SKM-1 treated with dmso at 0.1 percent for 144 hours (cell line): ENCODE results near the gene GAB2.

ENCODE experiments used
- DNase-seq: peaks from one replicate; lab custom pipeline; 2025; ENCODE audit not compliant: unreplicated experiment; lab: John Stamatoyannopoulos, UW

Gene GAB2

GRCh38 chr11:78400702-78401101, 16.9 kb downstream of the GAB2 start:
- no peak for DNase-seq

GRCh38 chr11:78400116-78400515, 17.5 kb downstream of the GAB2 start:
- DNase-seq, result no peak

GRCh38 chr11:78399136-78399535, 18.5 kb downstream of the GAB2 start:
- no peak for DNase-seq

GRCh38 chr11:78398715-78399114, 18.9 kb downstream of the GAB2 start:
- no peak for DNase-seq

GRCh38 chr11:78397398-78397797, 20.2 kb downstream of the GAB2 start:
- DNase-seq, result peak; percentile 37

- DNase-seq, result no peak
These were observed 22.0 kb downstream of the GAB2 start for GRCh38 chr11:78395597-78395996.

- no peak for DNase-seq
These were observed 24.8 kb downstream of the GAB2 start for GRCh38 chr11:78392854-78393253.

GRCh38 chr11:78391424-78391823, 26.2 kb downstream of the GAB2 start:
- DNase-seq, result no peak

- peak; percentile 63 for DNase-seq
These were observed 26.8 kb downstream of the GAB2 start for GRCh38 chr11:78390809-78391208.

- DNase-seq, result no peak
These were observed 31.2 kb downstream of the GAB2 start for GRCh38 chr11:78386215-78386941.

- DNase-seq, result no peak
These were observed 32.4 kb downstream of the GAB2 start for GRCh38 chr11:78385205-78385604.

GRCh38 chr11:78384231-78384630, 33.4 kb downstream of the GAB2 start:
- no peak for DNase-seq

- no peak for DNase-seq
These were observed 35.8 kb downstream of the GAB2 start for GRCh38 chr11:78381865-78382264.

GRCh38 chr11:78380615-78381051, 37.0 kb downstream of the GAB2 start:
- DNase-seq, result no peak

- DNase-seq, result no peak
These were observed 38.5 kb downstream of the GAB2 start for GRCh38 chr11:78379039-78379670.

GRCh38 chr11:78377625-78378418, 39.8 kb downstream of the GAB2 start:
- no peak for DNase-seq

- no peak for DNase-seq
These were observed 40.8 kb downstream of the GAB2 start for GRCh38 chr11:78376858-78377257.

- DNase-seq, result no peak
These were observed 42.7 kb downstream of the GAB2 start for GRCh38 chr11:78374917-78375316.

GRCh38 chr11:78373689-78374088, 43.9 kb downstream of the GAB2 start:
- no peak for DNase-seq

- DNase-seq, result no peak
These were observed 45.4 kb downstream of the GAB2 start for GRCh38 chr11:78372114-78372768.

GRCh38 chr11:78371221-78371891, 46.3 kb downstream of the GAB2 start:
- no peak for DNase-seq
